IMR-90 (cell line): ENCODE measurements around the gene PITX1.

Experiments
- BHLHE40 ChIP-seq: fragments of 150-350 bp; IDR thresholded peaks from 2 replicates; pipeline ENCODE4 v1.6.1; 2016; ENCODE audit warnings: mild to moderate bottlenecking, low read depth, low read length
- CEBPB ChIP-seq: IDR thresholded peaks from 2 replicates; pipeline ENCODE4 v1.6.1; 2012; ENCODE audit warnings: low read depth, low read length, improper control_type of control experiment
- RCOR1 ChIP-seq: IDR thresholded peaks from 2 replicates; pipeline ENCODE4 v1.6.1; 2012; ENCODE audit warnings: mild to moderate bottlenecking, low read length, improper control_type of control experiment; ENCODE audit not compliant: insufficient replicate concordance
- TF ChIP-seq, protein P1 (sequence below): conservative IDR thresholded peaks from 2 replicates; pipeline ENCODE4 v1.5.1; 2012; ENCODE audit warnings: mild to moderate bottlenecking, low read depth, low read length, improper control_type of control experiment

- no peak for TF ChIP-seq RCOR1
- TF ChIP-seq, protein P1, sequence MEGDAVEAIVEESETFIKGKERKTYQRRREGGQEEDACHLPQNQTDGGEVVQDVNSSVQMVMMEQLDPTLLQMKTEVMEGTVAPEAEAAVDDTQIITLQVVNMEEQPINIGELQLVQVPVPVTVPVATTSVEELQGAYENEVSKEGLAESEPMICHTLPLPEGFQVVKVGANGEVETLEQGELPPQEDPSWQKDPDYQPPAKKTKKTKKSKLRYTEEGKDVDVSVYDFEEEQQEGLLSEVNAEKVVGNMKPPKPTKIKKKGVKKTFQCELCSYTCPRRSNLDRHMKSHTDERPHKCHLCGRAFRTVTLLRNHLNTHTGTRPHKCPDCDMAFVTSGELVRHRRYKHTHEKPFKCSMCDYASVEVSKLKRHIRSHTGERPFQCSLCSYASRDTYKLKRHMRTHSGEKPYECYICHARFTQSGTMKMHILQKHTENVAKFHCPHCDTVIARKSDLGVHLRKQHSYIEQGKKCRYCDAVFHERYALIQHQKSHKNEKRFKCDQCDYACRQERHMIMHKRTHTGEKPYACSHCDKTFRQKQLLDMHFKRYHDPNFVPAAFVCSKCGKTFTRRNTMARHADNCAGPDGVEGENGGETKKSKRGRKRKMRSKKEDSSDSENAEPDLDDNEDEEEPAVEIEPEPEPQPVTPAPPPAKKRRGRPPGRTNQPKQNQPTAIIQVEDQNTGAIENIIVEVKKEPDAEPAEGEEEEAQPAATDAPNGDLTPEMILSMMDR = no peak
- no peak for TF ChIP-seq BHLHE40
- TF ChIP-seq CEBPB = no peak
Observed at GRCh38 chr5:135073761-135074345, 39.8 kb upstream of the PITX1 start.
